CD14-positive monocyte (primary cell): Measurements from ENCODE around the gene LYSMD1. TPM values are rescaled to one million over a fixed set of nuclear protein-coding genes. Genes with fewer than 3 reads are reported as not detected.

Source experiments
- DNase-seq, 3 donors: peaks; one replicate each; pipeline ENCODE4 v3.0.0-alpha.2; 2011 to 2022
- H2AFZ ChIP-seq: 2 replicates; pipeline ENCODE4 v1.6.0; 2012; ENCODE audit warnings: mild to moderate bottlenecking, low read depth, low read length, inconsistent platforms; ENCODE audit not compliant: insufficient read depth, poor library complexity, severe bottlenecking
- H3K27ac ChIP-seq, 2 donors: 1 replicate in 1 of 2; 2 replicates in 1 of 2; pipeline ENCODE4 v1.5.1; 2012 to 2013; ENCODE audit warnings: low read length in 2 of 2, control low read depth in 1 of 2, inconsistent platforms in 1 of 2, low read depth in 1 of 2, mild to moderate bottlenecking in 1 of 2
- H3K27me3 ChIP-seq, 2 donors: one replicate each; pipeline versions ENCODE4 v1.6.0 to v1.6.1; 2011 to 2013; ENCODE audit warnings: low read length in 2 of 2; ENCODE audit not compliant: control insufficient read depth in 2 of 2, insufficient read depth in 2 of 2
- H3K36me3 ChIP-seq, 2 donors: replicated peaks in 1 of 2; 1 replicate in 1 of 2; 2 replicates in 1 of 2; pipeline versions ENCODE4 v1.5.1 to v1.6.1; 2012 to 2013; ENCODE audit warnings: low read length in 2 of 2, control low read depth in 1 of 2, inconsistent platforms in 1 of 2, mild to moderate bottlenecking in 1 of 2; ENCODE audit not compliant: insufficient read depth in 2 of 2, control insufficient read depth in 1 of 2
- H3K4me1 ChIP-seq, 2 donors: 1 replicate in 1 of 2; 2 replicates in 1 of 2; pipeline versions ENCODE4 v1.5.1 to v1.6.1; 2012 to 2013; ENCODE audit warnings: low read length in 2 of 2, control low read depth in 1 of 2, inconsistent platforms in 1 of 2, mild to moderate bottlenecking in 1 of 2, moderate library complexity in 1 of 2; ENCODE audit not compliant: insufficient read depth in 2 of 2, control insufficient read depth in 1 of 2
- H3K4me2 ChIP-seq: replicated peaks from 2 replicates; pipeline ENCODE3; 2012; ENCODE audit warnings: low read length, moderate library complexity, mild to moderate bottlenecking; ENCODE audit not compliant: poor library complexity, severe bottlenecking; ENCODE audit errors: extremely low read depth
- H3K4me3 ChIP-seq, 3 experiments: fragments of 200-600 bp in 1 of 3; sonication (generic) in 1 of 3; replicated peaks in 1 of 3; 1 replicate in 2 of 3; 2 replicates in 1 of 3; pipeline ENCODE4 v1.5.1; 2011 to 2013; ENCODE audit warnings: low read length in 3 of 3, mild to moderate bottlenecking in 3 of 3, control low read depth in 2 of 3, low read depth in 2 of 3, inconsistent platforms in 1 of 3, moderate library complexity in 1 of 3
- H3K79me2 ChIP-seq: 2 replicates; pipeline ENCODE4 v1.6.0; 2012; ENCODE audit warnings: mild to moderate bottlenecking, control low read depth, inconsistent platforms, low read length, moderate library complexity; ENCODE audit not compliant: insufficient read depth
- H3K9ac ChIP-seq: 2 replicates; pipeline ENCODE4 v1.6.0; 2017; ENCODE audit warnings: low read length, mild to moderate bottlenecking; ENCODE audit not compliant: insufficient read depth, poor library complexity, severe bottlenecking
- H3K9me3 ChIP-seq, 2 donors: replicated peaks in 1 of 2; 1 replicate in 1 of 2; 2 replicates in 1 of 2; pipeline versions ENCODE4 v1.5.1 to v1.6.1; 2012 to 2013; ENCODE audit warnings: low read length in 2 of 2, control low read depth in 1 of 2; ENCODE audit not compliant: control insufficient read depth in 1 of 2, insufficient read depth in 1 of 2
- H4K20me1 ChIP-seq: 2 replicates; pipeline ENCODE4 v1.6.0; 2012; ENCODE audit warnings: mild to moderate bottlenecking, low read length, control low read depth, moderate library complexity; ENCODE audit not compliant: insufficient read depth
- H3K27ac Mint-ChIP-seq, 7 donors: one replicate each; pipeline ENCODE4 v1.8.0; 2020; ENCODE audit warnings: mild to moderate bottlenecking in 7 of 7, mixed read lengths in 7 of 7, moderate library complexity in 6 of 7, inconsistent platforms in 2 of 7
- H3K27me3 Mint-ChIP-seq, 3 donors: one replicate each; pipeline ENCODE4 v1.8.0; 2021 to 2022; ENCODE audit warnings: low read depth in 3 of 3, mild to moderate bottlenecking in 3 of 3, mixed read lengths in 3 of 3, moderate library complexity in 3 of 3, inconsistent platforms in 1 of 3
- H3K36me3 Mint-ChIP-seq, 2 donors: one replicate each; pipeline ENCODE4 v1.8.0; 2020; ENCODE audit warnings: mixed read lengths in 2 of 2, inconsistent platforms in 1 of 2, mild to moderate bottlenecking in 1 of 2
- H3K4me1 Mint-ChIP-seq: one replicate; pipeline ENCODE4 v1.8.0; 2020; ENCODE audit warnings: mild to moderate bottlenecking, mixed read lengths
- H3K4me3 Mint-ChIP-seq, 2 donors: one replicate each; pipeline ENCODE4 v1.8.0; 2020; ENCODE audit warnings: mild to moderate bottlenecking in 2 of 2, mixed read lengths in 2 of 2, moderate library complexity in 1 of 2
- H3K9me3 Mint-ChIP-seq, 7 donors: one replicate each; pipeline ENCODE4 v1.8.0; 2020 to 2022; ENCODE audit warnings: mixed read lengths in 7 of 7, mild to moderate bottlenecking in 6 of 7, moderate library complexity in 6 of 7, inconsistent platforms in 2 of 7
- WGBS: methylation state at CpG from one replicate; pipeline ENCODE4 v1.1.5; 2013; ENCODE audit warnings: missing lambda C conversion rate; ENCODE audit not compliant: insufficient coverage; 5-methylcytosine and 5-hydroxymethylcytosine counted together
- intact Hi-C, 2 donors: fragments of 100-400 bp; cut with micrococcal nuclease; formaldehyde crosslinking; loops; one replicate each; pipeline versions ENCODE4 v1.15.0 to v1.15.1; 2023
- polyA plus RNA-seq, 3 donors: library from polyadenylated mRNA; depleted of rRNA in 1 of 3; unstranded in 2 of 3; stranded (reverse) in 1 of 3; fragments of 300-500 nt in 2 of 3; fragments of >200 nt in 1 of 3; fragmentation: Illumina TruSeq in 2 of 3; gene quantifications; 1 replicate in 2 of 3; 2 replicates in 1 of 3; pipeline ENCODE4 v1.2.3, GENCODE V29; 2012 to 2021
- TF ChIP-seq, protein P1 (sequence below): fragments of 200-600 bp; IDR thresholded peaks from one replicate; pipeline ENCODE4 v1.8.0; 2022; ENCODE audit warnings: antibody characterized with exemption, mild to moderate bottlenecking

The LYSMD1 gene
- polyA plus RNA-seq, 3 donors: 0.16 to 0.24 TPM; not detected in 1

DNA sequence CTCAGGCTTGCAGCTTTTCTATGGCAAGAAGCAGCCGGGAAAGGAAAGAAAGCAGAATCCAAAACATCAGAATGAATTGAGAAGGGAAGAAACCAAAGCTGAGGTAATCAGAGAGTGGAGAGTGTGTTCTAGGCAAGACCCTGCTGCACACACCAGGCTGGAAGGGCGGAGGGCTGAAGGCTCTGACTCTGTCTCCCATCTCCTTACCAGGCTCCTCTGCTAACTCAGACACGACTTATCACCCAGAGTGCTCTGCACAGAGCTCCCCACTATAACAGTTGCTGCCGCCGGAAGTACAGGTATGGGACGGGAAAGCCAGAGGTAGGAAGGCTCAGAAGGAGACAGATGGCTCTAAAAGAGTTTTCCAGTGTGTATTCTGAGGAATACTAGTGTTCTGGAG is 1.4 kb upstream of the LYSMD1 start:
- H3K36me3 Mint-ChIP-seq: peaks cover 54 to 70% of the 10 kb centered on the region in 2 donors
- peak overlapping the region; percentile 88 for H2AFZ ChIP-seq
- H3K27me3 Mint-ChIP-seq: peaks cover 0 to 1% (median 0%) of the 10 kb centered on the region in 3 donors

DNA sequence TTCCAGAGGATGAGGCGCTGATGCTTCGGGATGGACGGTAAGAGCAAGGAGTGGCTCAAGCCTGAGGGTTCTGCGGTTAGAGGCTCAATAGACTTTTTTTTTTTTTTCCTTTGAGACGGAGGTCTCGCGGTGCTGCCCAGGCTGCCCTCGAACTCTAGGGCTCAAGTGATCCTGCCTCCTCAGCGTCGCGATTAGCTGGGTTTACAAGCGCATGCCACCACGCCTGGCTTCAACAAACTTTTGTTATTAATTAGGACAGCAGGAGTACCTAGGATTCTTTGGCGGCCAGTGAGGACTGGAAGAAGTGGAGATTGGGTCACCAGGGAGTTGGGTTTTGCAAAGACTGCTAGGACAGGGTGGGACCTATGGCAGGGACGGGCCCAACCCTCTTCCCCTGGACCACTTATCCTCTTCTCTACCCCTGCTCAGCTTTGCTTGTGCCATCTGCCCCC is 829 bp upstream of the LYSMD1 start:
- intact Hi-C loops: loop anchor here (2.0 to 10.0 kb wide), 4 partner anchors 34 to 446 kb away; partner anchors contain the start of genes MINDY1 (in 2 of the 2), PRUNE1 (in 2 of the 2) and SNX27 (in 1 of the 2)
- TF ChIP-seq, protein P1, sequence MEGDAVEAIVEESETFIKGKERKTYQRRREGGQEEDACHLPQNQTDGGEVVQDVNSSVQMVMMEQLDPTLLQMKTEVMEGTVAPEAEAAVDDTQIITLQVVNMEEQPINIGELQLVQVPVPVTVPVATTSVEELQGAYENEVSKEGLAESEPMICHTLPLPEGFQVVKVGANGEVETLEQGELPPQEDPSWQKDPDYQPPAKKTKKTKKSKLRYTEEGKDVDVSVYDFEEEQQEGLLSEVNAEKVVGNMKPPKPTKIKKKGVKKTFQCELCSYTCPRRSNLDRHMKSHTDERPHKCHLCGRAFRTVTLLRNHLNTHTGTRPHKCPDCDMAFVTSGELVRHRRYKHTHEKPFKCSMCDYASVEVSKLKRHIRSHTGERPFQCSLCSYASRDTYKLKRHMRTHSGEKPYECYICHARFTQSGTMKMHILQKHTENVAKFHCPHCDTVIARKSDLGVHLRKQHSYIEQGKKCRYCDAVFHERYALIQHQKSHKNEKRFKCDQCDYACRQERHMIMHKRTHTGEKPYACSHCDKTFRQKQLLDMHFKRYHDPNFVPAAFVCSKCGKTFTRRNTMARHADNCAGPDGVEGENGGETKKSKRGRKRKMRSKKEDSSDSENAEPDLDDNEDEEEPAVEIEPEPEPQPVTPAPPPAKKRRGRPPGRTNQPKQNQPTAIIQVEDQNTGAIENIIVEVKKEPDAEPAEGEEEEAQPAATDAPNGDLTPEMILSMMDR: no peak
- peaks cover 35% of the 10 kb centered on the region for H3K79me2 ChIP-seq
- H3K4me1 Mint-ChIP-seq: peaks cover 41% of the 10 kb centered on the region
- H3K4me1 ChIP-seq: peaks cover 23 to 26% of the 10 kb centered on the region in 2 donors
- peak overlapping the region; percentile 95 to 97 for H3K4me3 Mint-ChIP-seq
- peak overlapping the region; percentile 56 to 83 for H3K27ac ChIP-seq
- H4K20me1 ChIP-seq: peaks cover 41% of the 10 kb centered on the region
- peak overlapping the region; percentile 96 for H3K4me2 ChIP-seq
- H3K27me3 Mint-ChIP-seq: peaks cover 0 to 1% (median 0%) of the 10 kb centered on the region in 3 donors
- WGBS: 0% methylated on average over 7 of the region's 15 CpGs
- peak overlapping the region; percentile 89 to 95 (median 93) for H3K27ac Mint-ChIP-seq
- H2AFZ ChIP-seq: peak overlapping the region; percentile 88
- H3K27me3 ChIP-seq: no peaks in the 10 kb centered on the region
- peak overlapping the region; percentile 71 for H3K9ac ChIP-seq
- H3K36me3 Mint-ChIP-seq: peaks cover 59 to 70% of the 10 kb centered on the region in 2 donors
- H3K4me3 ChIP-seq: peak overlapping the region; percentile 71 to 91 (median 81)
- no peaks in the 10 kb centered on the region for H3K9me3 ChIP-seq
- H3K9me3 Mint-ChIP-seq: no peaks in the 10 kb centered on the region
- peak in 1 of 3 donors; percentile 21 for DNase-seq
- peaks cover 55 to 75% of the 10 kb centered on the region in 2 donors for H3K36me3 ChIP-seq

More for the DNA sequence above, 1.4 kb upstream of the LYSMD1 start:
- DNase-seq: no peak
- TF ChIP-seq, protein P1: no peak
- Histone ChIP-seq H3K9ac (no peak overlapping the region), H3K36me3 (peaks cover 56 to 75% of the 10 kb centered on the region in 2 donors), H3K4me1 (peaks cover 20 to 21% of the 10 kb centered on the region in 2 donors), H4K20me1 (peaks cover 35% of the 10 kb centered on the region), H3K9me3 (no peaks in the 10 kb centered on the region), H3K4me3 (peak overlapping the region in 1 of 3 experiments; percentile 91), H3K4me2 (peak overlapping the region; percentile 96), H3K27me3 (no peaks in the 10 kb centered on the region), H3K27ac (no peak overlapping the region), H3K79me2 (peaks cover 29% of the 10 kb centered on the region)
- Mint-ChIP-seq H3K27ac (peak overlapping the region in 3 of 7 donors; percentile 12 to 95 (median 40)), H3K4me3 (peak overlapping the region; percentile 95 to 97), H3K4me1 (peaks cover 36% of the 10 kb centered on the region), H3K9me3 (no peaks in the 10 kb centered on the region)
- intact Hi-C loops: loop anchor here (2.0 to 10.0 kb wide), 4 partner anchors 34 to 445 kb away; partner anchors contain the start of genes MINDY1 (in 2 of the 2), PRUNE1 (in 2 of the 2) and SNX27 (in 1 of the 2)
- 83% methylated on average over 1 of the region's 6 CpGs for WGBS
